CD4-positive, alpha-beta T cell treated with Interleukin-4 for 4 hours (primary cell): ENCODE data around the gene LRRIQ1.

Experiments used
- DNase-seq: peaks from one replicate; pipeline ENCODE4 v3.0.0-alpha.2; 2020

Gene LRRIQ1

GRCh38 chr12:85058339-85058738, 22.2 kb downstream of the LRRIQ1 start:
- DNase-seq, result no peak

DNA sequence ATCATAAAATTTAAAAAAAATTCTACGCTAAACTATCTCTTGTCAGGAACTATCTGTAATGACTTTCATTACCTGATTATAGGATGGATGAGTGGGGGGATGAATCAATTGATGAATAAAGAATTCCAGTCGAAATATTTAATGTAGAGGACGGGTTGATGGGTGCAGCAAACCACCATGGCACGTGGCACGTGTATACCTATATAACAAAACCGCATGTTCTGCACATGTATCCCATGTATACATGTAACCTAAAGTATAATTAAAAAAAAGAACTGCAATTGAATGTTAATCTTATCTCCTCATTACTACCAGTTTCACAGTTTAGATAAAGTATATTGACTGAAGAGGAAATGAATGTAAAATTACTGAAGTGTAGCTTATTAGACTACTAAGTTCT, 23.4 kb downstream of the LRRIQ1 start:
- no peak for DNase-seq

- no peak for DNase-seq
These were observed 24.8 kb downstream of the LRRIQ1 start for GRCh38 chr12:85060916-85061315.

DNA sequence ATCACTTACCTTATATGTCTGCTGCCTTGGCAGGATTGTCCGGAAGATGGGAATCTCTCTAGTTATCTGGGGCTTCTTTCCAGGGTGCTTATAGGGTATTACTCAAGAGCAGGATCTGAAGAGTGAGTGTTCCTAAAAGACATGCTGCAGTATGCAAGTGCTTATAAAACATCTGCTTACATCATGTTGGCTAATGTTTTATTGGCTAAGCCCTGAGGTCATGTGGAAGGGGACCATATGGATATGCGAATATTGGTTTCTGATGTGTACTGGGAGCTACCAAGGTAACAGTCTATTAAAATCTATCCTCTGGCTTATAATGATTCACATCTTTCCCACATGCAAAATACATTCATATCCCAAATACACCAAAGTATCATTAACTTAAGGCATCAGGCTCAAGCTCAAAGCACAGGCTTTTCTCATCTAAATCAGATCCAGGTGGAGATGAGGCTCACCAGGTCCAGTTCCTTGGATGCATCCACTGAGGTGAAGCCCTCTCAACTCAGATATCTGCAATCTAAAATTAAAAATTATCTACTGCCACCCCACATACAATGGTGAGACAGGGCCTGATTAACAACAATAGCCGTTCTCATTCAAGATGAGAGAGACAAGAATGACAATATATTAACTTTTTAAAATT, 29.8 kb downstream of the LRRIQ1 start:
- no peak for DNase-seq

- DNase-seq, result no peak
These were observed 36.7 kb downstream of the LRRIQ1 start for GRCh38 chr12:85072826-85073225.

DNA sequence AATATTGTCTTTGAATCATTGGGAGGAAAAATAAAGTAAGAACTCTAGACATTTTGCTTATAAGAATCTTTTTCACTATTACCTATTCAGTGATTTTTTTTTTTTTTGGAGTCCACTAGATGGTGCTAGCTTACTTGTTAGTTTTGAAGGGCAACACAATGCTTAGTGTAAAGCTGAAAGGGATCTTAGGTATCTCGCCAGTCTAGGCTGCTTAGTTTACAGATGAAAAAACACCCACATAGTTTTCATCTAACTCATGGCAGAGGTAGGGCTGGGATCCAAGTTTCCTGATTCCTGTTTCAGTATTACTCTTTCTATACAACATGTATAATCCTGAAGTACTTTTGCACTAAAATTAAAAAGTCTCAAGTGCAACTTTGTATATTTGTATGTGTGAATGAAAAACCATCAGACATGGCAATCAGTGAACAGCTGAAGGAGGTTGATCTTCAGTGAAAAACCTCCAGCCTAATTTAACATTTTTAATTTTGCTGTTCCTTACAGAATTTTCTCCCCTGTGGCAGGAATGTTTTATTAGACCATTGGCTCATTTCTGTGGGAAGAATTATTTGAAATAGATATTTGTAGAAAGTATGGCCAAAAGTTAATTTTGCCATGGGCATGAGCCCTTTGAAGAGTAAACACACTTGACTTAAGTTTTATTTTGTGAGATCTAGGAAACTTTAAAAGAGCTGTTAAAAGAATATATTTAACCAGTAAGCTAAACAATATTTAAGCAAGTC, 40.7 kb downstream of the LRRIQ1 start:
- DNase-seq, result no peak

GRCh38 chr12:85085066-85085465, 48.9 kb downstream of the LRRIQ1 start:
- no peak for DNase-seq

- no peak for DNase-seq
These were observed 53.6 kb downstream of the LRRIQ1 start for GRCh38 chr12:85089792-85090191.

DNA sequence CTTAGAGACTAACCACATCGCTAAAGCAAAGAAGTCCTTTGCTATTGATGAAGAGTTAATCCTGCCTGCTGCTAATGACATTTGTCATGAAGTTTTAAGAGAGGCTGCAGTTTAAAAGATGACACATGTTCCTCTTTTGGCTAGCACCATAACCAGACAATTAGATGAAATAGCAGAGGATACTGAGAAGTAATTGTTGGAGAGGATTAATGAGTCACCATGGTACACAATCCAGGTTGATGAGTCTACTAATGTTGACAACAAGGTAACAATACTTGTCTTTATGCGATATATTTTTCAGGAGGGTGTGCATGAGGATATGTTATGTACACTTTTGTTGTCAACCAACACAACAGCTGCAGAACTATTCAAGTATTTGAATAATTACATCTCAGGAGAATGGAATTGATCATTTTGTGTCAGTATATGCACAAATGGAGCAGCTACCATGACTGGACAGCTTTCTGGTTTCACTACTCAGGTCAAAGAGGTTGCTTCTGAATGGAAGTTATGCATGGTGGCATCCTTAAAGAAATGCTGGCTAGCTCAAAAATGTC, 56.7 kb downstream of the LRRIQ1 start:
- DNase-seq, result no peak

- DNase-seq, result no peak
These were observed 59.4 kb downstream of the LRRIQ1 start for GRCh38 chr12:85095501-85095900.

GRCh38 chr12:85130646-85131045, 94.5 kb downstream of the LRRIQ1 start:
- no peak for DNase-seq

GRCh38 chr12:85138833-85139232, 102.7 kb downstream of the LRRIQ1 start:
- DNase-seq, result no peak

DNA sequence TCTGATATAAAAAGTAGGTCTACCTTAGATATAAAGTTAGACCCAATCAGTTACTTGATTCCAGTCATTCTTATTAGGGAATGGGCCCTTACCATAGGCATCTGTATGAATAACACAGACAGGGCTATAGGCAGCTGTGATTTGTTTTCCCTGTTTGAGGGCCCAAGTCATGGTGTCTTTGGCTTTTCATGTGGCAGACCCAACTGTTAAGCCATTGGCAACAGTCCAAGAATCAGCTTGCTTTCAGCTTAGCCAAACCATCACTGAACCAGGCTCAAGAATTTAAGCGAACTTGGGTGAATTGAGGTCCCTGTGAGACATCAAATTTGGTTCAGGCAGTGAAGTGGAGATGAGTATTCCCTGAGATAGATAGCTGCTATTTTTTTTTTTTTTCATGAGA, 111.2 kb downstream of the LRRIQ1 start:
- DNase-seq, result no peak

GRCh38 chr12:85152311-85152729, 116.2 kb downstream of the LRRIQ1 start:
- DNase-seq, result no peak

GRCh38 chr12:85155791-85156190, 119.6 kb downstream of the LRRIQ1 start:
- no peak for DNase-seq

GRCh38 chr12:85156569-85156968, 120.4 kb downstream of the LRRIQ1 start:
- no peak for DNase-seq

- DNase-seq, result no peak
These were observed 121.0 kb downstream of the LRRIQ1 start for GRCh38 chr12:85157035-85157603.

- no peak for DNase-seq
These were observed 127.7 kb downstream of the LRRIQ1 start for GRCh38 chr12:85163752-85164321.

DNA sequence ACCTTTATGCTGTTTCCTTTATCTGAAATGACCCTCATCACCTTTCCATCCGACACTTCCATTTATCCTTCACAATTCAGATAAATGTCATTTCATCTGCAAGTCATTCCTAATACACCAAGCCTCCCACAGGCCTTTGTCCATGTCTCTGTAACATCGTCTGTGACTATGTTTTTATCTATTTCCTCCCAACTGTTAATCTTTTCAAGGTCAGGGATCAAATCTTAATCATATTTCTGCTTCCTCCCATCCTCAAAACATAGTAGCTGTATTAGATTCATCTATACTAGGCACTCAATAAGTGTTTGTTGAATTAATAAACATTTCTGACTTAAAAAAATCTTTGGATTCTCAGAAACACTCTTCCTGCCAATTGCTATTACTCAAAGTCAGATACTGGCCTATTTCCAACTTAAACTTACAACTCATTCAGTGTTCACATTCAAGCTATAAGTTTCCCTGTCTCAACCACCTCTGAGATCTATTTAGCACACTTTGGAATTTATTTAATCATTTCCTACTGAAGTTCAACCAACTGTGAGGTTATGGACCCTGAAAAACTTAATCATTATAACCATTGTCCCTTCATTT, 143.6 kb downstream of the LRRIQ1 start:
- no peak for DNase-seq

- no peak for DNase-seq
These were observed 146.5 kb downstream of the LRRIQ1 start for GRCh38 chr12:85182699-85183098.

GRCh38 chr12:85183855-85184254, 147.7 kb downstream of the LRRIQ1 start:
- DNase-seq, result no peak

GRCh38 chr12:85186236-85186635, 150.1 kb downstream of the LRRIQ1 start:
- no peak for DNase-seq

DNA sequence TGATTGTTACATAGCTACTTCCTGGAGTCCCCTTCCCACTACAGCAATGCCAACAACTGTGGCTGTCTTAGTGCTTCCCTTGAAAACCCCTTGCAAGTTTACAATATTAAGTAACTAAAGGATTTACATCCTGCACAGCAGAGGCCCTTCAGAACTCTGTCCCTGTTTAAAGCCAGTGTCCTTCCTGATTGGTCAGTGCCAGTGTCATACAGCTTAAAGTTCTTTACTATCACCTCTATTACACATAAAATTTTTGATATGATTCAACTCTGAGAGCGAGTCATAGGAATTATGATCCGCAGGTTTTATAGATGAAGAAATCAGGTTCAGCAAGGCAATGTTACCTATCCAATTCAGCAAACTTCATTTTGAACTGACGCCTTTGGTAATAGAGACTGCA, 152.5 kb downstream of the LRRIQ1 start:
- no peak for DNase-seq
